ENCODE measurements around the gene AMOT.

- TF ChIP-seq CTCF (IDR thresholded peaks at IDR 0.05; ENCODE audit: insufficient read depth, low read length, poor library complexity, severe bottlenecking) (no peak), EZH2phosphoT487 (conservative IDR thresholded peaks at IDR 0.05; ENCODE audit: low read length) (no peak)
Measured at GRCh38 chrX:112738347-112739033, 102.1 kb downstream of the AMOT start.

Data from SU-DHL-6 (cell line).